Neural cell (in vitro differentiated cells): ENCODE measurements around the gene CPT2. TPM values are rescaled to one million over a fixed set of nuclear protein-coding genes. Genes with fewer than 3 reads are reported as not detected.

Experiments used
- H2AFZ ChIP-seq: fragments of 200-600, 300-800 bp; sonication (generic), shearing (Covaris generic); 2 replicates; pipeline ENCODE4 v1.6.0; 2014; ENCODE audit warnings: low read depth, mild to moderate bottlenecking, antibody characterized with exemption, low read length, moderate library complexity
- H3F3A ChIP-seq: fragments of 200-600 bp; shearing (Covaris generic); 2 replicates; pipeline ENCODE4 v1.6.1; 2016; ENCODE audit warnings: mild to moderate bottlenecking, moderate library complexity, mixed read lengths, antibody characterized with exemption, low read length; ENCODE audit not compliant: insufficient read depth, poor library complexity, severe bottlenecking
- H3K27ac ChIP-seq: fragments of 200-600, 300-800 bp; sonication (generic), shearing (Covaris generic); 2 replicates; pipeline ENCODE4 v1.5.1; 2014; ENCODE audit warnings: mild to moderate bottlenecking, low read length, moderate library complexity
- H3K27me3 ChIP-seq: fragments of 300-800, 200-600 bp; sonication (generic), shearing (Covaris generic); 2 replicates; pipeline ENCODE4 v1.6.0; 2014; ENCODE audit warnings: mild to moderate bottlenecking, low read depth, low read length, moderate library complexity; ENCODE audit not compliant: insufficient read depth
- H3K36me3 ChIP-seq: fragments of 300-800, 200-600 bp; sonication (generic), shearing (Covaris generic); 2 replicates; pipeline ENCODE4 v1.5.1; 2014; ENCODE audit warnings: mild to moderate bottlenecking, antibody characterized with exemption, low read length, moderate library complexity; ENCODE audit not compliant: insufficient read depth
- H3K4me2 ChIP-seq: fragments of 300-800, 200-600 bp; sonication (generic), shearing (Covaris generic); 2 replicates; pipeline ENCODE4 v1.6.0; 2014; ENCODE audit warnings: mild to moderate bottlenecking, low read length
- H3K4me3 ChIP-seq: fragments of 300-800, 200-600 bp; sonication (generic), shearing (Covaris generic); 2 replicates; pipeline ENCODE4 v1.5.1; 2014; ENCODE audit warnings: mild to moderate bottlenecking, low read length, moderate library complexity
- H3K79me2 ChIP-seq: fragments of 200-600 bp; shearing (Covaris generic); replicated peaks from 2 replicates; pipeline ENCODE4 v1.6.0; 2014; ENCODE audit warnings: mild to moderate bottlenecking, low read length, moderate library complexity; ENCODE audit not compliant: insufficient read depth
- H3K9ac ChIP-seq: fragments of 300-800, 200-600 bp; sonication (generic), shearing (Covaris generic); 2 replicates; pipeline ENCODE4 v1.6.1; 2016; ENCODE audit warnings: mild to moderate bottlenecking, low read length, mixed read lengths
- H3K9me2 ChIP-seq: fragments of 200-600 bp; shearing (Covaris generic); 2 replicates; pipeline ENCODE4 v1.6.1; 2016; ENCODE audit warnings: mild to moderate bottlenecking, low read length, mixed read lengths; ENCODE audit not compliant: insufficient read depth
- H3K9me3 ChIP-seq: fragments of 200-600, 300-800 bp; sonication (generic), shearing (Covaris generic); 2 replicates; pipeline ENCODE4 v1.6.1; 2016; ENCODE audit warnings: mild to moderate bottlenecking, mixed run types, low read length, moderate library complexity, mixed read lengths
- H4K20me1 ChIP-seq: fragments of 200-600 bp; shearing (Covaris generic); 2 replicates; pipeline ENCODE4 v1.6.1; 2016; ENCODE audit warnings: mild to moderate bottlenecking, mixed run types; ENCODE audit not compliant: insufficient read depth
- EP300 ChIP-seq: fragments of 450-650 bp; conservative IDR thresholded peaks from 2 replicates; pipeline ENCODE4 v1.6.1; 2014; ENCODE audit warnings: antibody characterized with exemption, mild to moderate bottlenecking, moderate library complexity; ENCODE audit not compliant: poor library complexity, severe bottlenecking
- EZH2 ChIP-seq: fragments of 200-600, 300-800 bp; shearing (Covaris generic), sonication (generic); IDR thresholded peaks from 2 replicates; pipeline ENCODE4 v1.6.1; 2014; ENCODE audit warnings: antibody characterized with exemption, low read length, borderline replicate concordance, mild to moderate bottlenecking; ENCODE audit not compliant: insufficient read depth, poor library complexity, severe bottlenecking
- MXI1 ChIP-seq: fragments of 450-650 bp; conservative IDR thresholded peaks from 2 replicates; pipeline ENCODE4 v1.6.1; 2014; ENCODE audit warnings: antibody characterized with exemption, mild to moderate bottlenecking; ENCODE audit not compliant: poor library complexity, severe bottlenecking
- POLR2AphosphoS5 ChIP-seq: IDR thresholded peaks from 2 replicates; pipeline ENCODE4 v1.6.1; 2012
- RAD21 ChIP-seq: fragments of 450-650 bp; conservative IDR thresholded peaks from 2 replicates; pipeline ENCODE4 v1.6.1; 2014; ENCODE audit warnings: antibody characterized with exemption, mild to moderate bottlenecking, moderate library complexity
- SMC3 ChIP-seq: fragments of 450-650 bp; conservative IDR thresholded peaks from 2 replicates; pipeline ENCODE4 v1.6.1; 2014; ENCODE audit warnings: antibody characterized with exemption, mild to moderate bottlenecking, moderate library complexity; ENCODE audit not compliant: poor library complexity
- TAF1 ChIP-seq: IDR thresholded peaks from 2 replicates; pipeline ENCODE4 v1.6.1; 2012; ENCODE audit warnings: low read depth
- polyA plus RNA-seq: library from polyadenylated mRNA; depleted of rRNA; stranded (reverse); fragments of >200 nt; gene quantifications from 2 replicates; pipeline ENCODE4 v1.2.3, GENCODE V29; 2014
- TF ChIP-seq, protein P1 (sequence below): fragments of 450-650 bp; IDR thresholded peaks from 2 replicates; pipeline ENCODE4 v1.5.1; 2014; ENCODE audit warnings: antibody characterized with exemption, mild to moderate bottlenecking, moderate library complexity; ENCODE audit not compliant: poor library complexity, severe bottlenecking
- TF ChIP-seq, protein P2 (sequence below): IDR thresholded peaks from 2 replicates; pipeline ENCODE4 v1.6.1; 2012; ENCODE audit warnings: borderline replicate concordance

The CPT2 gene
- polyA plus RNA-seq, 1 donor from 2014 or later = 5.3 TPM

- Histone ChIP-seq H2AFZ (no peak overlapping the region), H3K9me3 (no peaks in the 10 kb centered on the region), H3K9ac (no peak overlapping the region), H3K4me3 (no peak overlapping the region), H4K20me1 (no peaks in the 10 kb centered on the region), H3K36me3 (no peaks in the 10 kb centered on the region), H3F3A (no peaks in the 10 kb centered on the region), H3K9me2 (no peaks in the 10 kb centered on the region), H3K27ac (no peak overlapping the region), H3K27me3 (no peaks in the 10 kb centered on the region), H3K4me2 (no peak overlapping the region), H3K79me2 (no peaks in the 10 kb centered on the region)
- TF ChIP-seq, protein P1, sequence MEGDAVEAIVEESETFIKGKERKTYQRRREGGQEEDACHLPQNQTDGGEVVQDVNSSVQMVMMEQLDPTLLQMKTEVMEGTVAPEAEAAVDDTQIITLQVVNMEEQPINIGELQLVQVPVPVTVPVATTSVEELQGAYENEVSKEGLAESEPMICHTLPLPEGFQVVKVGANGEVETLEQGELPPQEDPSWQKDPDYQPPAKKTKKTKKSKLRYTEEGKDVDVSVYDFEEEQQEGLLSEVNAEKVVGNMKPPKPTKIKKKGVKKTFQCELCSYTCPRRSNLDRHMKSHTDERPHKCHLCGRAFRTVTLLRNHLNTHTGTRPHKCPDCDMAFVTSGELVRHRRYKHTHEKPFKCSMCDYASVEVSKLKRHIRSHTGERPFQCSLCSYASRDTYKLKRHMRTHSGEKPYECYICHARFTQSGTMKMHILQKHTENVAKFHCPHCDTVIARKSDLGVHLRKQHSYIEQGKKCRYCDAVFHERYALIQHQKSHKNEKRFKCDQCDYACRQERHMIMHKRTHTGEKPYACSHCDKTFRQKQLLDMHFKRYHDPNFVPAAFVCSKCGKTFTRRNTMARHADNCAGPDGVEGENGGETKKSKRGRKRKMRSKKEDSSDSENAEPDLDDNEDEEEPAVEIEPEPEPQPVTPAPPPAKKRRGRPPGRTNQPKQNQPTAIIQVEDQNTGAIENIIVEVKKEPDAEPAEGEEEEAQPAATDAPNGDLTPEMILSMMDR = no peak
- no peak for TF ChIP-seq EZH2
- no peak for TF ChIP-seq POLR2AphosphoS5
- no peak for TF ChIP-seq TAF1
- no peak for TF ChIP-seq RAD21
- no peak for TF ChIP-seq SMC3
Observed at GRCh38 chr1:53176452-53177208, 20.0 kb upstream of the CPT2 start.

DNA sequence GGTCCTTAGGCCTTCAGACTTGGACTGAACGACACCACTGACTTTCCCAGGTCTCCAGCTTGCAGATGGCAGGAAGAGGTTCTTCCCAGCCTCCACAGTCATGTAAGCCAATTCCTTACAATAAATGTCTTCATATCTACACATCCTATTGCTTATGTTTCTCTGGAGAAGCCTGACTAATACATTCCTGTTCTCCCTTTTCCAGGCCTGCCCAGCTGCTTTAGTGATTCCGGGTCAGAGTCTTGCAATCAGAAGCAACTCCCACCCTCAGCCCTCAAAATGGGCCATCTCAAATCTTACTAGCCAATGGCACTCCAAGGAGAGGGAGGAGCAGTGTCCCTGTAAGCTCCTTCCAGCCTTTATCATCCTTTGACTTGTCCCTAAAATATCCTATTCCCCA, 16.4 kb upstream of the CPT2 start:
- Histone ChIP-seq H2AFZ (no peak overlapping the region), H3K79me2 (no peaks in the 10 kb centered on the region), H3F3A (no peaks in the 10 kb centered on the region), H3K9me2 (no peaks in the 10 kb centered on the region), H3K27me3 (no peaks in the 10 kb centered on the region), H3K4me2 (no peak overlapping the region), H3K36me3 (no peaks in the 10 kb centered on the region), H4K20me1 (no peaks in the 10 kb centered on the region), H3K9ac (no peak overlapping the region), H3K27ac (no peak overlapping the region), H3K9me3 (no peaks in the 10 kb centered on the region), H3K4me3 (no peak overlapping the region)
- TF ChIP-seq, protein P2, sequence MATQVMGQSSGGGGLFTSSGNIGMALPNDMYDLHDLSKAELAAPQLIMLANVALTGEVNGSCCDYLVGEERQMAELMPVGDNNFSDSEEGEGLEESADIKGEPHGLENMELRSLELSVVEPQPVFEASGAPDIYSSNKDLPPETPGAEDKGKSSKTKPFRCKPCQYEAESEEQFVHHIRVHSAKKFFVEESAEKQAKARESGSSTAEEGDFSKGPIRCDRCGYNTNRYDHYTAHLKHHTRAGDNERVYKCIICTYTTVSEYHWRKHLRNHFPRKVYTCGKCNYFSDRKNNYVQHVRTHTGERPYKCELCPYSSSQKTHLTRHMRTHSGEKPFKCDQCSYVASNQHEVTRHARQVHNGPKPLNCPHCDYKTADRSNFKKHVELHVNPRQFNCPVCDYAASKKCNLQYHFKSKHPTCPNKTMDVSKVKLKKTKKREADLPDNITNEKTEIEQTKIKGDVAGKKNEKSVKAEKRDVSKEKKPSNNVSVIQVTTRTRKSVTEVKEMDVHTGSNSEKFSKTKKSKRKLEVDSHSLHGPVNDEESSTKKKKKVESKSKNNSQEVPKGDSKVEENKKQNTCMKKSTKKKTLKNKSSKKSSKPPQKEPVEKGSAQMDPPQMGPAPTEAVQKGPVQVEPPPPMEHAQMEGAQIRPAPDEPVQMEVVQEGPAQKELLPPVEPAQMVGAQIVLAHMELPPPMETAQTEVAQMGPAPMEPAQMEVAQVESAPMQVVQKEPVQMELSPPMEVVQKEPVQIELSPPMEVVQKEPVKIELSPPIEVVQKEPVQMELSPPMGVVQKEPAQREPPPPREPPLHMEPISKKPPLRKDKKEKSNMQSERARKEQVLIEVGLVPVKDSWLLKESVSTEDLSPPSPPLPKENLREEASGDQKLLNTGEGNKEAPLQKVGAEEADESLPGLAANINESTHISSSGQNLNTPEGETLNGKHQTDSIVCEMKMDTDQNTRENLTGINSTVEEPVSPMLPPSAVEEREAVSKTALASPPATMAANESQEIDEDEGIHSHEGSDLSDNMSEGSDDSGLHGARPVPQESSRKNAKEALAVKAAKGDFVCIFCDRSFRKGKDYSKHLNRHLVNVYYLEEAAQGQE = no peak
- no peak for TF ChIP-seq RAD21
- TF ChIP-seq TAF1 = no peak
- TF ChIP-seq EP300 = no peak
- TF ChIP-seq SMC3 = no peak
- TF ChIP-seq POLR2AphosphoS5 = no peak
- TF ChIP-seq EZH2 = no peak
- TF ChIP-seq MXI1 = no peak
- TF ChIP-seq, protein P1 = no peak
